ENCODE data around the gene RAB26.
"Not testable (repeated sequence)": the region's sequence is repeated elsewhere in the genome, so short reads cannot be mapped to it uniquely, and the experiment has no call there.

- not testable (repeated sequence) for TF ChIP-seq CTCF (IDR thresholded peaks at IDR 0.05; ENCODE audit: low read length); EZH2 (IDR thresholded peaks at IDR 0.05; ENCODE audit: borderline replicate concordance, low read length)
Observed at GRCh38 chr16:2114885-2115590, 33.4 kb upstream of the RAB26 start.

Measured in OCI-LY1 (cell line).